NCI-H2107 (cell line): ENCODE results near the gene ELOF1.
"Not testable (repeated sequence)": the region's sequence is repeated elsewhere in the genome, so short reads cannot be mapped to it uniquely, and the experiment has no call there.

Source experiments
- DNase-seq: peaks from one replicate; lab custom pipeline; 2025; lab: John Stamatoyannopoulos, UW

Gene ELOF1

DNA sequence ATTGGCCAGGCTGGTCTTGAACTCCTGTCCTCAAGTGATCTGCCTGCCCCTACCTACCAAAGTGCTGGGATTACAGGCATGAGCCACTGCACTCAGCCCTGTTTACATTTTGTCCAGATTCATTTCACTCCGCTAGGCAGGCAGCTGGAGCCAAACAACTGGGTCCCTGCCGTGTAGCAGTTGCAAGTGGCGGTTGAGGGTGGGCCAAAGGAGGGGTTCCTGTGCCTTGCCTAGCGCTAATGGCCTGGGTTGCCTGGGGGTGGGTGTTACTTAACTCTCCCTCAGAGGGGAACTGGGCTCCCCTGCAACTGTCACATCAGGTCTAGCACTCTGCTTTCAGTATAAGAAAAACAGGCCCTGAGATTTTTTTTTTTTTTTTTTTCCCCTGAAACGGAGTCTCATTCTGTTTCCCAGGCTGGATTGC lies 11.0 kb upstream of the ELOF1 start:
- no peak for DNase-seq

GRCh38 chr19:11566164-11566563 lies 7.1 kb upstream of the ELOF1 start:
- no peak for DNase-seq

GRCh38 chr19:11565649-11565980 lies 6.6 kb upstream of the ELOF1 start:
- not testable (repeated sequence) for DNase-seq

DNA sequence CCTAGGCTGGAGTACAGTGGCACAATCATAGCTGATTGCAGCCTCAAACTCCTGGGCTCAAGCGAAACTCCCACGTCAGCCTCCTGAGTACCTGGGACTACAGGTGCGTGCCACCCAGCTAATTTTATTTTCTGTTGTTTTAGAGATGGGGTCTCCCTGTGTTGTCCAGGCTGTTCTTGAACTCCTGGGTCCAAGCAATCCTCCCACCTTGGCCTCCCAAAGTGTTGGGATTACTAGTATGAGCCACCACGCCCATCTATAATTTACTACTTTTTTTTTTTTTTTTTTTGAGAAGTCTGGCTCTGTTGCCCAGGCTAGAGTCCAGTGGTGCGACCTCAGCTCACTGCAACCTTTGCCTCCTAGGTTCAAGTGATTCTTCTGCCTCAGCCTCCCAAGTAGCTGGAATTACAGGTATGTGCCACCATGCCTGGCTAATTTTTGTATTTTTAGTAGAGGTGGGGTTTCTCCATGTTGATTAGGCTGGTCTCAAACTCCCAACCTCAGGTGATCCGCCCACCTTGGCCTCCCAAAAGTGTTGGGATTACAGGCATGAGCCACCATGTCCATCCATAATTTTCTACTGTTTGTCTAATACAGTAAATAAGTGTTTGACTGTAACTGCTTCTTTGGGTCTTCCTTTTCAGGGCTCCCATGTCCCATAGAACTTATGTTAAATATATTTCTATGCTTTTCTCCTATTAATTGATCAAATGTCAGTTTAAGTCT lies 5.2 kb upstream of the ELOF1 start:
- DNase-seq: not testable (repeated sequence)

GRCh38 chr19:11563532-11563931 lies 4.5 kb upstream of the ELOF1 start:
- DNase-seq: no peak

DNA sequence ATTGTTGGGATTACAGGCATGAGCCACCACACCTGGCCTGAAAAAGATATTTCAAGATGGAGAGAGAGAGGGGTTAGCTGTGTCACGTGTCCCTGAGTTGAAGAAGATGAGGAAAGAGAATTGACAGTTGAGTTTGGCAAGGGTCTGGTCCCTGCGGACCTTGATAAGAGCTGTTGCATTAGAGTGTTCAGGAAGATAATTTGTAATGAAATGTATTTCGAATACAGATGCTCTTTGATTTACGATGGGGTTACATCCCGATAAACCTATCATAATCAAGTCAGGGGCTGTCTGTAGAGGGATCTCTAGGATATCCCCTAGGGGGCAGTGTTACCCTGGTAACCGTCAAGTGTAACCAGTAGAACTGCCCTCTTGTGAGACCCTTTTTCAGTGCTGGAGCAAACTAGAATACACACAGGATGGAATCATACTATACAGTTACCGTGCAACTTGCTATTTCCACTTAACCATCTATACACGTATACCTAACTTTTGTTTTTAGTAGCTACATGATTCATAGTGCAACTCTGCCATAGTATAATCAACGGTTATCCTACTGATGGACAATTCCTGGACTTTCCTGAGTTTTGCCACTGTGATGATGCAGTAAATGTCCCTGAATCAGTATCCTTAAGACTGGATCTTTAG lies 1.5 kb upstream of the ELOF1 start:
- no peak for DNase-seq

- DNase-seq: no peak
Observed at GRCh38 chr19:11556634-11557420, 2.2 kb downstream of the ELOF1 start.

DNA sequence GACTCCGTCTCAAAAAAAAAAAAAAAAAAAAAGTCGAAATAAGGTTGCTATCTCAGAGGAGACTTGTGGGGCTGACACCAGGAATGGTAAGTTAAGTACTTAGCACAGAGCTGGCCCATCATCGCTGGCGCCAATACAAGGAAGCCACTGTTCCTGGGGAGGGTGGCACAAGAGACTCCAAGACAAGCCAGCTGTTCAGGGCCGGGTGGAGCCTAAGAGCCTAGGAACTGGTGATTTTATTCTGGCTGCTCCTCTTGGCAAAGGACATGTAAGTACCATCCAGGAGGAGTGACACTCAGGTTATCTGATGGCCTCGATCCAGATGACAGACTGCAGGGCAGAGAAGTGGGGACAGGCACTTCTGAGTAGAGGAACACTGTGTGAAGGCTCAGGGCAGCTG lies 3.8 kb downstream of the ELOF1 start:
- no peak for DNase-seq

DNA sequence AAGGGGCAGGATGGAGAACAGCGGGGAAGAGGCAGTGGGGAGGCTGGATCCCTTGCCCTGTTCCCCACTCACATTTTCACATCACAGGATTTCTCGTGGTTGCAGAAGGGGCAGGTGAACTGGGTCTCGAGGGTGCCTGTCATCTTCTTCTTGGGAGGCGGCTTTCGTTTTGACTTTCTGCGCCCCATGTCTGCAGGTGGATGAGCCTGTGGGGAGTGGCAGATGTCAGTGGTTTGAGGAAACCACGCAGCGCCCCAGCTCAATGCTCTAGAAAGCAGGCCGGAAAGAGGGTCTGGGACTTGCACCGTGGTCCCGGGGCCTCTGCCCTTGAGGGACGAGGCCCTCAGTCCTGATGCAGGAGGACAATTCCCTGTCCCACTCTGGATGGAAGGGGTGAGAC lies 4.9 kb downstream of the ELOF1 start:
- no peak for DNase-seq

DNA sequence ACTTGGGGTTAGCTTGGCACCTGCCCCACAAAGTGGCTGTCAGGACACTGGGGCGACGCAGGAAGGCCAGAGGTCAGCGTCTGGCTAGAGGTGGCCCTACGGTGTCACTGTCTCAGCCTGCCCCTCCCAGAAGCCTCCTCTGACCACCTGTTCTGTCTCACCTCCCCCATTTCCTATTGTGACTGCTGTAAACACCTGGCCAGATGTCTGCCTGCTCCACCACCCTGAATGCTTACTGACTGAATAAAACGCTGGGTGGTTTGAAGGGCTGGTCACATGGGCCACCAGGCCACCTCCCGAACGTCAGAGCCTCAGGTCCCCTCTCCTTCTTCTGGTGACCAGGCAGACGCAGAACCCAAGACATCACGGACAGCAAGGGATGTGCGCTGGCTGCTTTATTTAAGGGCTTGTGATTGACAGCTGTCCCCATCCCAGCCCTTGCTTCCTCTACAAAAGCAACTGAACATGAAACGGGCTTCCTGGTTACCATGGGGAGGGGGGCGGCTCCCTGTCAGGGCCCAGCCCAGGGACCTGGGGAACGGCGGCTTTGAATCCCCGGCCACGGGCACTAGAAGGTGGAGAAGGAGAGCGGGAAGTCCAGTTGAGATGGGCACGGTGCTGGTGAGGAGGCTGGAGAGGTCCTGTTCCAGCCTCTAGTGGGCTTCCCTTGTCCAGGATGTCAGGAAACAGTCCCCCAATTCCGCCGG lies 6.2 kb downstream of the ELOF1 start:
- no peak for DNase-seq

DNA sequence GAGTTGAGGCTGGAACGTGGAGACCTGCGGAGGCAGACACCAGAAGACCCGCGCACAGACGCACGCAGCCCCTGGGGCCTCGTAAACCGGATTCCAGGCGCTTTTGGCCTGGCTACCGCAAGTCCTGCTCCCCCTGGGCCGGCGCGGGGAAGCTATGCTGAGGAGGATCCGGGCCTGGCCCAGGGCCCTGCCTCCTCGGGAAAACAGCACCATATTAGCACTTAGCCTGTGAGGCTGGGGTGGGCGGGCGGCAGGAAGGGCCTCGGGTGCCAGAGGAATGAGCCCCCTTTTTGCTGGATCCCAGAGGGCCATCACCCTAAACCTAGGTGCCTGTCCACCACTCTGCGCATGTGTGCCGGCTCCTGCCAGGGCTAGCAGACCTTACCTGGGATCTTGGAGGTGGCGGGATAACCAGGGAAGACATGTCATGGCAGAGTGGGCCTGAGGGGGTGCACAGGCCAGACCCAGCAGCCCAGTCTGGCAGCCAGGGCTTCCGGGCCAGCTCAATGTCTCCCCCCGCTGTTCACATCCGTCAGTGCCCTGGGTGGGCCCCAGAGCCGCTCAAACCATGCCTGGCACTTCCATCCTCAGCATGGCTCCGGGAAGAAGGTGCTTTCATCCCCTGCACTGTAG lies 7.3 kb downstream of the ELOF1 start:
- no peak for DNase-seq

DNA sequence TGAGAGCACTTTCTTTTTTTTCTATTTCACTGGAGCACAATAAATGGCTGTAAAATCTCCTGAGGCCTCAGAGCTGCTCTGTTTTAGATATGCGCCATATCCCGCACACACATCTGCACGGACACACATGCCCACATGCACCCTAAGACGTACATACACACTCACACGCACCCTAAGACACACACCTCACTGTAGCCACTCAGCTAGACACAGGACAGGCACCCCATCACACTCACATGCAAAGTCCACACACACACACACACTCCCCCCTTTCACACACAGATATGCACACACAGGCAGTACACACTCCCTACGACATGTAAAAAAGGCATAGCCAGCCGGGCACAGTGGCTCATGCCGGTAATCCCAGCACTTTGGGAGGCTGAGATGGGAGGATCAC lies 8.8 kb downstream of the ELOF1 start:
- DNase-seq: no peak

DNA sequence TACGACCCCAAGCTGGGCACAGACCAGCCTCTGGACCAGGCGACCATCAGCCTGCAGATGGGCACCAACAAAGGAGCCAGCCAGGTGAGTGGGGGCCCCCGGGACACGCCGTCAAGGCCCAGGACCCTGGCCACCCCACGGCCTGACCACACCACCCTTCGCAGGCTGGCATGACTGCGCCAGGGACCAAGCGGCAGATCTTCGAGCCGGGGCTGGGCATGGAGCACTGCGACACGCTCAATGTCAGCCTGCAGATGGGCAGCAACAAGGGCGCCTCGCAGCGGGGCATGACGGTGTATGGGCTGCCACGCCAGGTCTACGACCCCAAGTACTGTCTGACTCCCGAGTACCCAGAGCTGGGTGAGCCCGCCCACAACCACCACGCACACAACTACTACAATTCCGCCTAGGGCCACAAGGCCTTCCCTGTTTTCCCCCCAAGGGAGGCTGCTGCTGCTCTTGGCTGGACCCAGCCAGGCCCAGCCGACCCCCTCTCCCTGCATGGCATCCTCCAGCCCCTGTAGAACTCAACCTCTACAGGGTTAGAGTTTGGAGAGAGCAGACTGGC lies 9.6 kb downstream of the ELOF1 start:
- no peak for DNase-seq

GRCh38 chr19:11547929-11548700 lies 10.9 kb downstream of the ELOF1 start:
- no peak for DNase-seq

GRCh38 chr19:11541238-11541637 lies 17.8 kb downstream of the ELOF1 start:
- no peak for DNase-seq

- no peak for DNase-seq
Observed at GRCh38 chr19:11540645-11541044, 18.4 kb downstream of the ELOF1 start.

DNA sequence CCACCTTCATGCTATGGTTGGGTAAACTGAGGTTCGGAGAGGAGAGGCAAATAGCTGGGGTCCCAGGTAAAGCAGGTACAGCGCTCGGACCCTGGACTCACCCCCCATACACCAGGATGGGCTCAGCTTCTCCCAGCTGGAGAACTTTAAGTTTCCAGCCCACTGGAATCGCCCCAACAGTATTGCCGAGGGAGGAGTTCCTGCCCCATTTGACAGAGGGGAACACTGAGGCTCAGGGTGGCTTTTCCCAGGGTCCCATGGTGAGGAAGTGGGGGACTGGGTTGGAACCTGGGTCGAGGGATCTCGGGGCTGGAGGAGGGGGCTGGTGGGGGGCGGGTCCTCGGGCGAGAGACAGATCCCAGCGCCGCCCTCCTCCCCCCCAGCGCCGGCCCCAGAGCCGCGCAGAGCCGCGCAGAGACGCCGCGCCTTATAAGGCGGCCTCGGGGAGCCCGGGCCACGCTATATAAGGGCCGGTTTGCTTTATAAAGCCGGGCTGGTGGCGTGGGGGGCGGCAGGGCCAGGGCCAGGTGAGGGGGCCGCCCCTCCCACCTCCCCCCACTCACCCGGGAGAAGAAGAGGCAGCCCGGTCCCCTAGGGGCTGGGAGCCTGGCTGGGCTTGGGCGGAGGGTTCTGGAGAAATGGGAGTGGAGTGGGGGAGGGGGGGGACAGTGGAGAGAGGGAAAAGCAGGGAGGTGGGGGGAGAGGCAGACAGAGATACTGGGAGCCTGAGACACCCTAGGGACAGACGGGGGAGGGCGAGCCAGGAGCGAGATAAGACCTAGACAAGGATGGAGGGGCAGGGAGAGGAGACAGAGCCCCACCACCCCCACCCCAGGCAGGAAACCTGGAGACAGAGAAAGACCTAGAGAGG lies 19.3 kb downstream of the ELOF1 start:
- DNase-seq: no peak

DNA sequence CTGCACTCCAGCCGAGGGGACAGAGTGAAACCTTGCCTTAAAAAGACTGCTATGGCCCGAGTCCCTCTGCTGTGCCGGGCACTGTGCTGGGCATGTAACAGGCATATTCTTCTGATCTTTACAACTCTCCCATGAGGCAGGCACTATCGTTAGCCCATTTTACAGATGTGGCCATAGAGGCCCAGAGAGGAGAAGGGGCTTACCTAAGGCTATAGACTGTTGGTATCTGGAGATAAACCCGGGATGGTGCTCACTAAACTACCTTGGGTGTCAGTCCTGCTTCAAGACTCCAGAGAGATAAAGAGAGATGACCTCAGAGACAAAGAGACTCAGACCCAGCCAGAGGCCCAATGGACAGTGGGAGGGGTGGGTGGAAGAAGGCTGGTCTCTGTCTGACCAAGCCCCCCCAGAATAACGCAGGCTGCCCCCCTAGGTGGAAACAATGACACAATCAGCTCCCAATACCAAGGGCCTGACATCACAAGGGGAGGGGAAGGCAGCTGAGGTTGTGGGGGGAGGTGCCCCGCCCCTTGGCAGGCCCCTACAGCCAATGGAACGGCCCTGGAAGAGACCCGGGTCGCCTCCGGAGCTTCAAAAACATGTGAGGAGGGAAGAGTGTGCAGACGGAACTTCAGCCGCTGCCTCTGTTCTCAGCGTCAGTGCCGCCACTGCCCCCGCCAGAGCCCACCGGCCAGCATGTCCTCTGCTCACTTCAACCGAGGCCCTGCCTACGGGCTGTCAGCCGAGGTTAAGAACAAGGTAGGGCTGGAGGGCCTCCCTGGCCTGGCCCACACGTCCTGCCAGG lies 20.6 kb downstream of the ELOF1 start, which contains the start of gene CNN1:
Gene CNN1, plus strand, starts transcription at position 620 of the 805 bp plus-strand sequence. Its CDS starts 77 bp downstream, at position 697.
- no peak for DNase-seq
